Omental fat pad (tissue), 4 donors: ENCODE results near the gene UBE2G1. TPM values are rescaled to one million over a fixed set of nuclear protein-coding genes. Genes with fewer than 3 reads are reported as not detected.

Experiments
- ATAC-seq: fragments of 150-250 bp; one replicate; pipeline ENCODE4 v1.9.1; 2016; ENCODE audit warnings: mild to moderate bottlenecking, moderate library complexity; ENCODE audit not compliant: low FRiP score
- DNase-seq: peaks from one replicate; pipeline ENCODE4 v3.0.0-alpha.2; 2019; ENCODE audit warnings: low spot score
- total RNA-seq, 4 donors: library from RNA; depleted of rRNA; stranded (reverse); fragments of >200 nt; gene quantifications; one replicate each; pipeline ENCODE4 v1.1.0, GENCODE V29; 2016
- TF ChIP-seq, protein P1 (sequence below), 3 donors: fragments of 450-650 bp; IDR thresholded peaks; one replicate each; pipeline ENCODE4 v1.5.1; 2016 to 2017; ENCODE audit warnings: antibody characterized with exemption in 3 of 3, mild to moderate bottlenecking in 3 of 3, moderate library complexity in 2 of 3

Gene UBE2G1
- total RNA-seq, 4 donors from 2014 or later, result 34.7 to 45.6 (median 40.3) TPM

DNA sequence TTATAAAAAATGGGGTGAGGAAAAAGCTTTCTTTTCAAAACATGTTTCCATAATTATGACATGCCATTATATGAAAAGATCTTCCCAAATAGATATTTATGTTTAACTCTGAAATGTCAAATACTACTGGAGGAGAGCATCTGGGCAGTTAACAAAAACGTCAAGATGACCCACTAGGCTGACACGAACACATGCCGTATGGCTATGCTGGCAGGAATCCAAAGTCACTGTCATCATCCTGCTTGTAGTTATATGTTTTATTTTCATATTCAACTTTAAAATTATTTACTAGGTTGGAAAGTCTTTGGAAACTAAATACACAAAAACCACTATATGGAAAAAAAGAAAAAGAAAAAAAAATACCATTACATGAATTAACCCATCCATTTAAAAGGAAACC, 130.0 kb downstream of the UBE2G1 start:
- ATAC-seq (no peak), DNase-seq (no peak)
- TF ChIP-seq, protein P1, sequence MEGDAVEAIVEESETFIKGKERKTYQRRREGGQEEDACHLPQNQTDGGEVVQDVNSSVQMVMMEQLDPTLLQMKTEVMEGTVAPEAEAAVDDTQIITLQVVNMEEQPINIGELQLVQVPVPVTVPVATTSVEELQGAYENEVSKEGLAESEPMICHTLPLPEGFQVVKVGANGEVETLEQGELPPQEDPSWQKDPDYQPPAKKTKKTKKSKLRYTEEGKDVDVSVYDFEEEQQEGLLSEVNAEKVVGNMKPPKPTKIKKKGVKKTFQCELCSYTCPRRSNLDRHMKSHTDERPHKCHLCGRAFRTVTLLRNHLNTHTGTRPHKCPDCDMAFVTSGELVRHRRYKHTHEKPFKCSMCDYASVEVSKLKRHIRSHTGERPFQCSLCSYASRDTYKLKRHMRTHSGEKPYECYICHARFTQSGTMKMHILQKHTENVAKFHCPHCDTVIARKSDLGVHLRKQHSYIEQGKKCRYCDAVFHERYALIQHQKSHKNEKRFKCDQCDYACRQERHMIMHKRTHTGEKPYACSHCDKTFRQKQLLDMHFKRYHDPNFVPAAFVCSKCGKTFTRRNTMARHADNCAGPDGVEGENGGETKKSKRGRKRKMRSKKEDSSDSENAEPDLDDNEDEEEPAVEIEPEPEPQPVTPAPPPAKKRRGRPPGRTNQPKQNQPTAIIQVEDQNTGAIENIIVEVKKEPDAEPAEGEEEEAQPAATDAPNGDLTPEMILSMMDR (IDR thresholded peaks at IDR 0.05), result no peak

DNA sequence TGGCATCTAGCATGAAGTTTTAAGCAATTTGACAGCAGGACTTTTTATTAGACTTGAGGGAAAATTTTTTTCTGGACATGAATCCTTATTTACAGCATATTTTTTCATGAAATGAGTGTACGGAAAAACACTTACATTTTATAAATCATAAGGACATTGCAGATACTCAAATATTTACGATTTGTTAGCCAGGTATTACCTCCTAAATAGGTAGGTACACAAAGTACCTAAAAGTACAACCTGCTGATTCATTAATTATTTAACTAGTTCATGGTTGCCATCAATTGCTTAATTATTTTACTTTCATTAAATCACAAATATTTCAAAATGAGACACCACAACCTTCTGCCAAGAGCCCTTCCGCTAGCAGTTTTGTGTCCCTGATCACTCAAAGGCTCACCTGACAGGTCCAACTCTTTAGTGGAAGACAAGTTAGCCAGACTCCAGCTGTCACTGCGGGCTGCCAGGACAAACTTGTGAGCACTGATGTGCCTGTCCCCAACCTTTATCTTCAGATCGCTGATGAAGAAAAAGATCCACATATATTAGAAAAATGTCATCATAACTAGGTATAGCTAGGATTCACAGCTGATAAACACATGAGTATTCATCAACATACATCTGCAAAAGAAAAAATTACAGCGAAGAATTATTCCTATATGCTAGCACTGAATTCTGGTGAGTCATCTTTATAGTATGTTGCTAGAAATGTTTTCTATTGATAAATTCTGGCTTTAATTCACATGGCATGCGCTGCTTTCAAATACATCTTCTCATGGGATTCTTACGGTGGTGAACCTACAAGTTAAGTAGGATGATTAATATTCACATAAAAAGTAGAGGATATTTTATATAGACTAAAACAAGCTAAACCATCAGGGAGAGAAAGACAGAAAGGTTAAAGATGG, 130.8 kb downstream of the UBE2G1 start:
- no peak for ATAC-seq
- TF ChIP-seq, protein P1 (IDR thresholded peaks at IDR 0.05), result no peak
- no peak for DNase-seq

DNA sequence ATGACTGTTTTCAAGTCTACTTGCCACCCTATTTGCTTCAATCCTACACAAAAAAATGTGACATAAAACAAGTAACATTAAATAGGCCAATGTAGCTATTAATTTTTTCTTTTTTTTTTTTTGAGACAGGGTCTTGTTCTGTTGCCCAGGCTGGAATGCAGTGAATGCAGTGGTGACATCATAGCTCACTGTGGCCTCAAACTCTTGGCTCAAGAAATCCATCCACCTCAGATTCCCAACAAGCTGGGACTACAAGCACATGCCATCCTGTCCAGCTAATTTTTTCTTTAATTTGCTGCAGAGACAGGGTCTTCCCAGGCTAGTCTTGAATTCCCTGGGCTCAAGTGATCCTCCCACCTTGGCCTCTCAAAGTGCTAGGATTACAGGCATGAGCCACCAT, 132.1 kb downstream of the UBE2G1 start:
- ATAC-seq (no peak), DNase-seq (no peak)
- TF ChIP-seq, protein P1 (IDR thresholded peaks at IDR 0.05), result no peak

DNA sequence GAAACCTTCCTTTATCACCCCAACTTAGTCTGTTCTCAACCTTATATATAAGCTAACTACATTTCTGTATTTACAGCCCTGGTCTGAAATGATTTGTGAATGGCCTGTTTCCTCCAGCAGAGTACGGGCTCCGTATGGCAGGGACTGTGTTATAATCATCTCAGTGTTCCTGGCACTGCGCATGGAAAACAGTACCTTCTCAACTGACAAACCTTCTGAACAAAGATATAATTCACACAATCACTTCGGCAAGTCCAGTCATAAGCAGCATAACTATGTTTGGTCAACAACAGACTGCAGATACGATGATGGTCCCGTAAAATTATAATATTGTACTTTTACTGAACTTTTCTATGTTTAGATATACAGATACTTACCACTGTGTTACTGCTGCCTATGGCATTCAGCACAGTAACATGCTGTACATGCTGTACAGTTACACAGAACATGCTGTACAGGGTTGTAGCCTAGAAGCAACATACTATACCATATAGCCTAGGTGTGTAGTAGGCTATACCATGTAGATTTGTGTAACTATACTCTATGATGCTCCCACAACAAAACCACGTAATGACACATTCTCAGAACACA, 132.7 kb downstream of the UBE2G1 start:
- ATAC-seq (no peak), DNase-seq (no peak)
- TF ChIP-seq, protein P1 (IDR thresholded peaks at IDR 0.05), result no peak

DNA sequence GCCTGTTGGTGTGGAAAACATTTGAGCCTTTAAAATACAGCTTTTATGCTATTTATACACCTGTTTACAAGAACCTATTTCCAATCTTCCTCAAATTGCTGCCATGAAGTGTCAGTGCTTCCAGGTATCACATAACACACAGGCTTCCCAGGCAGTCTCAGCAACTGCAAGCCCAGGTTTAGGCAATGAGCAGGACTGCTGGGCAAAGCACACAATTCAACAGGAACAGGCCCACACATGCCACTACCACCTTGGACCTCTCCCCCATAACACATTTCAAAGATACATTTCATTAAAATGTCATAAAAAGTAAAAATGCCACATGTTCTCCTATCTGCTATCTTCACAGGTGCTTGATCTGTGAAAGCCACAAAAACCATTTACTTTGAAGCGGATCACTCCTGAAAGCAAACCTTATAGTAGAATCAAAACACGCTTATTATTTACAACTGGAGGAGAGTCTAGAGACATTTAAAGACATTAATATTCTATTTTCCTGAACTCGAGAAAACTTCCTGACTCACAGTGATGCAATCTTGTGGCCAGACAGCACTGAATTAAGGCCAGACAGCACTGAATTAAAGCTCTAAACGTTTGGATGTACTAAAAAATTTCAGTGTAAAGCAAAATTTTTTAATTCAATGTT, 134.2 kb downstream of the UBE2G1 start:
- TF ChIP-seq, protein P1 (IDR thresholded peaks at IDR 0.05), result no peak
- DNase-seq, result no peak
- ATAC-seq, result no peak

DNA sequence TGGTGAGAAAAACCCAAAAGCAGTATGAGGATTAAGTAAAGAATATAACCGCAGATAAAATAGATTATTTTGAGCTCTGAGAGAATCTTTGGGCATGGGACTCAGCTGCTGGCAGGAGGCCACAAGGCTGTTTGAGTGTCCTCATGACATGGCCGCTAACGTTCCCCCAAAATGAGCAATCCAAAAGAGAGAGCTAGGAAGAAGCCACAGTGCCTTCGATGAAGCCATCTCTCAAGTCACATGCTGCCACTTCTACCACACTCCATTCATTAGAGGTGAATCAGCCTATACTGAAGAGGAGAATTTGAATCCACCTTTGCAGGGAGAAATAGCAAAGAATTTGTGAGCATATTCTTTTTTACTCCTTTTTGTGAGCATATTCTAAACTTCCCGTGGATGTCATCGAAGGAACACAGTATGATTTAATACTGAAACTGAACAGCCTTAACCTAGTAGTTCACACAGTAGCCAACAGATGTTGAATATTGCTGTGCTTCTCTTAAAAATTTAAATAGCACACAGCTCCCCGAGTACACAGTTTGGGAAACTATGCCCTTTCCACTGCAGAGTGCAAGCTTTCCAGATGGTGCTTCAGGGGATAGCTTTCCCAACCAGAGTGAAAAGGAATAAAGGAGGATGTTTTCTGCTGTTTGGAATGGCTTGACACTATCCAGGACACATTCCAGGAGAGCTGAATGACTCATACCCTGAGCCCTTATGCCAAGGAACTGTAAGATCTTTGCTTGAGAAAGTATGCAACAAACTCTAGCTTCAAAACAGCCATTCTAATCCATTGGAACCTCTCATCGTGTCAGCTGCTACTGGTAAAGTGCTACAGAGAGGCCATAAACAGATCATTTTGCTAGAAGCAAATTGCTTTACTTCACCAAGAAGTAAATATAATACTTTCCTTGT, 136.6 kb downstream of the UBE2G1 start:
- ATAC-seq (peak; percentile 96), DNase-seq (peak; percentile 51)
- TF ChIP-seq, protein P1 (IDR thresholded peaks at IDR 0.05), result no peak
